ENCODE results near the gene FRK.
A peak's percentile ranks its signal among the peaks of the same experiment; 100 is the strongest.

Gene FRK

DNA sequence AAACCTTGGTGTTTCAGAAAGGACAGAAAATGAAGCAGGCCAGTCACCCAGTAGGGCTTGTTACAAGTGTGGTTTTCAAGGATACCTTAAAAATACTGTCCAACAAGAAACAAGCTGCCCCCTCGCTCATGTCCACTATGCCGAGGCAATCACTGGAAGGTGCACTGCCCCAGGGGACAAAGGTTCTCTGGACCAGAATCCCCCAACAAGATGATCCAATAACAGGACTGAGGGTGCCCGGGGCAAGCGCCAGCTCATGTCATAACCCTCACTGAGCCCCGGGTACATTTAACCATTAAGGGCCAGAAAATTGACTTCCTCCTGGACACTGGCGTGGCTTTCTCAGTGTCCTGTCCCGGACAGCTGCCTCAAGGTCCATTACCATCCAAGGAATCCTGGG, 33.4 kb upstream of the FRK start:
- in situ Hi-C loops (cut with MboI; ENCODE audit: low pct_unique_long_range_greater_than_20kb, low sequenced_read_pairs, unreplicated experiment): no loop called here
- no peak for DNase-seq (ENCODE audit: low spot score)
- TF ChIP-seq, protein P1, sequence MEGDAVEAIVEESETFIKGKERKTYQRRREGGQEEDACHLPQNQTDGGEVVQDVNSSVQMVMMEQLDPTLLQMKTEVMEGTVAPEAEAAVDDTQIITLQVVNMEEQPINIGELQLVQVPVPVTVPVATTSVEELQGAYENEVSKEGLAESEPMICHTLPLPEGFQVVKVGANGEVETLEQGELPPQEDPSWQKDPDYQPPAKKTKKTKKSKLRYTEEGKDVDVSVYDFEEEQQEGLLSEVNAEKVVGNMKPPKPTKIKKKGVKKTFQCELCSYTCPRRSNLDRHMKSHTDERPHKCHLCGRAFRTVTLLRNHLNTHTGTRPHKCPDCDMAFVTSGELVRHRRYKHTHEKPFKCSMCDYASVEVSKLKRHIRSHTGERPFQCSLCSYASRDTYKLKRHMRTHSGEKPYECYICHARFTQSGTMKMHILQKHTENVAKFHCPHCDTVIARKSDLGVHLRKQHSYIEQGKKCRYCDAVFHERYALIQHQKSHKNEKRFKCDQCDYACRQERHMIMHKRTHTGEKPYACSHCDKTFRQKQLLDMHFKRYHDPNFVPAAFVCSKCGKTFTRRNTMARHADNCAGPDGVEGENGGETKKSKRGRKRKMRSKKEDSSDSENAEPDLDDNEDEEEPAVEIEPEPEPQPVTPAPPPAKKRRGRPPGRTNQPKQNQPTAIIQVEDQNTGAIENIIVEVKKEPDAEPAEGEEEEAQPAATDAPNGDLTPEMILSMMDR (IDR thresholded peaks at IDR 0.05; ENCODE audit: extremely low read depth, insufficient read depth, missing control alignments): no peak

DNA sequence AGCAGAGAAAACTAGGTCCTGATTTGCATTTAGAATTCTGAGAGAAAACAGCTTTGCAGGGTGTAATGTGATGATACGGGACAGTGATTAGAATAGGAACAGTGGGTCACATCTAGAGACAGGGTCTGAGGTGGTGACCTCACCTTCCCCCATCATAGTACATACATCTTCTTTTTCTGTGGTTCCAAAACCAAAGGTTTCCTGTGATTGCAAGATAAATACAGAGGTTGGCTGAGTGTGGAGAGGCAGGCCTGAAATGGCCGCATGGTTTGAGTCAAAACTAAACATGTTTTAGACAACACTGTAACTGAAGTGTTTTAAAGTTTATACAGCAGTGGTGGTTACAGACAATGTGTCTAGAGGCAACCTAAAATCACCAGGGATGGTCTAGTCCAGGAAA, 29.6 kb upstream of the FRK start:
- DNase-seq (ENCODE audit: low spot score): peak; percentile 35
- TF ChIP-seq, protein P1 (IDR thresholded peaks at IDR 0.05; ENCODE audit: extremely low read depth, insufficient read depth, missing control alignments): no peak
- in situ Hi-C loops (cut with MboI; ENCODE audit: low pct_unique_long_range_greater_than_20kb, low sequenced_read_pairs, unreplicated experiment): no loop called here

DNA sequence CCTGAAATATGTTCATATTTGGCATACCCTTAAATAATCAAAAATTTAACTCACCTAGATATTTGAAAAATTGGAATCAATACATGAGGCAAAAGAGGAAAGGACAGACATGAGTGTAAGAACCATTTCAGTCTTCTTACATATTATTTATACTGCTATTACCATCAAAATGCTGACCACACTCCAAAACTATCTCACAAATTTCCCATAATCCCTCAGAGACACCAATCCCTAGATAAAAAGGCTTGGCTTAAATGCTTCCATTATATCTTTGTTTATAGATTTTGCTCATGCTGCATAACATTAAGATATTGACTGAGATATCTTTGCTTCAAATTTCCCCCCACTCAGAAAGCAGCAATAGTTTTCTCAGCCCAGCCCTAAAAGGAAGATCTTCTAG, 28.3 kb upstream of the FRK start:
- DNase-seq (ENCODE audit: low spot score): no peak
- in situ Hi-C loops (cut with MboI; ENCODE audit: low pct_unique_long_range_greater_than_20kb, low sequenced_read_pairs, unreplicated experiment): no loop called here
- TF ChIP-seq, protein P1 (IDR thresholded peaks at IDR 0.05; ENCODE audit: extremely low read depth, insufficient read depth, missing control alignments): no peak

DNA sequence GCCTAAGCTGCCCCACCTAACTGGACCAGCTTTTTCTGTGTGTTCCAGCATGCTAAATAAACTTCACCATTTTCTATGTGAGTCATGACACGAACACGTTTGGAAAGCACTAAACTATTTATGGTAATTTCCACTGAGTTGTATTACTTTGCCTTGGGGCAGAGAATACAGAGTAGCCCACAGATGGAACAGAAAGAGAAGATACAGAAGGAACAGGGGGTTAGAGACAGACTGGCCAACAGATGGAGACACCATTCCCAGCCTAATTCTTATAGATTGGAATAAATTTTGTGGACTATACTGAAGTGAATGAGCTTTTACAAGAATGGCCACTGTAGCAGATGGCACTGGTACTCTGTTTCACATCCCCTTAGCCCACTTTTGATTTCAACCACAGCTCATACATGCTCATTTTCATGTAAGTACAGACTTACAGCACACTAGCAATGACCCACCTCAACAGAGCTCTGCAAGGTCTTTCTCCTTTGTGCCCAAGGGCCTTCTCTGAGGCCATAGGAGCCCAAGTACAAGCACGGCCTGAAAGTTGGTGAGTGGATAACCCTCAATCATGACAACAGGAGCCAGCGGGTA, 26.8 kb upstream of the FRK start:
- TF ChIP-seq, protein P1 (IDR thresholded peaks at IDR 0.05; ENCODE audit: extremely low read depth, insufficient read depth, missing control alignments): no peak
- in situ Hi-C loops (cut with MboI; ENCODE audit: low pct_unique_long_range_greater_than_20kb, low sequenced_read_pairs, unreplicated experiment): no loop called here
- DNase-seq (ENCODE audit: low spot score): no peak

DNA sequence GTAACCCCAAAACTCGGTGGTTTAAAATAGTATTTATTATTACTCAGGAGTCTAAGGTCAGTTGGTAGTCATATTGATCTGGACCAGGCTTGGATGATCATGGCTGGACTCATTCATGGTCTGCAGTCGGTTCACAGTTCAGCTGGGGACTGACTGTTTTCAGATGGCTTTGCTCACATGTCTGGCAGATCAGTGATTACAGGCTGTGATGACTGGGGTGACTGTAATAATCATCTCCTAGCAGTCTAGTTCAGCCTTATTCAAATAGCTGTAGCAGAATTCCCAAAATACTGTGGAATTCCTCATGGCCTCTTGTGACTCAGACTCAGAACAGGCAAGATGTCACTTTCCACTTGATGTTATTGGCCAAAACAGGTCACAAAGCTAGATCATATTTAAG, 23.6 kb upstream of the FRK start:
- in situ Hi-C loops (cut with MboI; ENCODE audit: low pct_unique_long_range_greater_than_20kb, low sequenced_read_pairs, unreplicated experiment): no loop called here
- DNase-seq (ENCODE audit: low spot score): no peak
- TF ChIP-seq, protein P1 (IDR thresholded peaks at IDR 0.05; ENCODE audit: extremely low read depth, insufficient read depth, missing control alignments): no peak

DNA sequence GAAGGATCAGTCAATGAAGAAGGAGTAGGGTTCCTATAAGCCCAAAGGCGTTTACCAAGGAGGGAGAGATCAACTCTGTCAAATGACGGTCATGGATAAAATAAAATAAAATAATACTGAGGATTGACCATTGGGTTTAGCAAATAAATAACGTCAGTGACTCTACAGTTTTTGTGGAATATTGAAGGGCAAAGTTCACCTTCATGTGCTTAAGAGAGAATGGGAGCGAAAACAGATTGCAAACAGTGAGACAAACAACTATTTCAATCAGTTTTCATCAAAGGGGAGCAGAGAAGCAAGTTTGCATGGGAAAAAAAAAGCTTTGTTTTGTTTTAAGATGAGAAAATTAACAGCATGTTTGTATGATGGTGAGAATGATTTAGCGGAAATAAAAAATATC, 22.4 kb upstream of the FRK start:
- no peak for DNase-seq (ENCODE audit: low spot score)
- in situ Hi-C loops (cut with MboI; ENCODE audit: low pct_unique_long_range_greater_than_20kb, low sequenced_read_pairs, unreplicated experiment): no loop called here
- TF ChIP-seq, protein P1 (IDR thresholded peaks at IDR 0.05; ENCODE audit: extremely low read depth, insufficient read depth, missing control alignments): no peak

DNA sequence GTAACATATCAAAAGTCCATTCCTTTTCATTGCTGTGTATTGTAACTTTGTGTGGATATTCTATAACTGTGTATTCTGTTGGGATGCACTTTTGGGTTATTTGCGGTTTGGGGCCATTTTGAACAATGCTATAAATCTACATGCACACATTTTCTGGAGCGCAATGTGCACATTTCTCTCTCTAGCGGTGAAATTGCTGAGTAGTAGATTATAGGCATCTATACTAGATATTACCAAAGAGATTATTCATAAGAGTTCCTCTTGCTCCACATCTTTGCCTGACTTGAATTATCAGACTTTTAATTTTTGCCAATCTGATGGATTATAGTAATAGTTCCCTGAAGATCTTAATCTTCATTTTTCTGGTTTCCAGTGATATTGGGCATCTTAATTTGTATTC, 18.3 kb upstream of the FRK start:
- DNase-seq (ENCODE audit: low spot score): no peak
- in situ Hi-C loops (cut with MboI; ENCODE audit: low pct_unique_long_range_greater_than_20kb, low sequenced_read_pairs, unreplicated experiment): no loop called here
- TF ChIP-seq, protein P1 (IDR thresholded peaks at IDR 0.05; ENCODE audit: extremely low read depth, insufficient read depth, missing control alignments): no peak

Data from GM13977 (cell line).